K562 (cell line): ENCODE data around the gene EP300. TPM values are rescaled to one million over a fixed set of nuclear protein-coding genes. Genes with fewer than 3 reads are reported as not detected.
"Not testable (repeated sequence)": the region's sequence is repeated elsewhere in the genome, so short reads cannot be mapped to it uniquely, and the experiment has no call there.

ENCODE experiments used
- ATAC-seq: fragments of 200-7000 bp; cut with Tn5 transposase; 3 replicates; pipeline ENCODE4 v1.9.1; 2020; ENCODE audit warnings: moderate library complexity
- BruUV-seq: library from RNA; stranded (reverse); fragments of 400-500 nt; replicated peaks from 2 replicates; lab custom pipeline; 2021; lab: Mats Ljungman, UMichigan
- CTCF ChIA-PET: fragments of 300-600 bp; formaldehyde crosslinking; extraction: SDS; loops from one replicate; lab custom pipeline; 2021; ENCODE audit warnings: low intra/inter-chr PET ratio; lab: Yijun Ruan, JAX
- POLR2A ChIA-PET: fragments of 300-600, 350-650 bp; sonication (Branson Sonifier 250); formaldehyde crosslinking; extraction: SDS; loops from one replicate; lab custom pipeline; 2021; ENCODE audit warnings: antibody characterized with exemption, inconsistent platforms; lab: Yijun Ruan, JAX
- DNase-seq, 4 experiments: peaks; one replicate each; pipeline versions ENCODE4 v3.0.0 to v3.0.0-alpha.2; 2011 to 2018; ENCODE audit warnings: low spot score in 3 of 4, mixed read lengths in 3 of 4; ENCODE audit errors: extremely low read depth in 1 of 4
- FAIRE-seq: peaks from 2 replicates; lab custom pipeline; 2011; peaks lifted over from hg19 to GRCh38; lab: Jason Lieb, UNC
- H2AFZ ChIP-seq: 2 replicates; pipeline ENCODE4 v1.6.0; 2011; ENCODE audit warnings: low read depth, low read length, control low read depth, inconsistent platforms
- H3K27ac ChIP-seq: fragments of 200-600 bp; 3 replicates; pipeline ENCODE4 v1.8.0; 2011; ENCODE audit warnings: low read depth, mild to moderate bottlenecking, control low read depth, inconsistent platforms, low read length, moderate library complexity, mixed read lengths; ENCODE audit errors: extremely low read depth
- H3K27me3 ChIP-seq, 2 experiments: fragments of 300-600 bp in 1 of 2; 2 replicates in 1 of 2; 3 replicates in 1 of 2; pipeline versions ENCODE4 v1.6.0 to v1.8.0; 2011; ENCODE audit warnings: inconsistent platforms in 2 of 2, low read length in 2 of 2, mild to moderate bottlenecking in 1 of 2, mixed read lengths in 1 of 2, moderate library complexity in 1 of 2; ENCODE audit not compliant: control insufficient read depth in 2 of 2, insufficient read depth in 2 of 2
- H3K36me3 ChIP-seq: fragments of 300-600 bp; 3 replicates; pipeline ENCODE4 v1.8.0; 2011; ENCODE audit warnings: mild to moderate bottlenecking, low read length, inconsistent platforms; ENCODE audit not compliant: control insufficient read depth, insufficient read depth
- H3K4me1 ChIP-seq, 2 experiments: fragments of 200-600 bp in 1 of 2; replicated peaks in 1 of 2; 2 replicates in 1 of 2; 3 replicates in 1 of 2; pipeline versions ENCODE4 v1.5.1 to v1.8.0; 2011; ENCODE audit warnings: inconsistent platforms in 2 of 2, low read length in 2 of 2, mild to moderate bottlenecking in 1 of 2, mixed read lengths in 1 of 2, moderate library complexity in 1 of 2; ENCODE audit not compliant: control insufficient read depth in 2 of 2, insufficient read depth in 2 of 2
- H3K4me2 ChIP-seq: 2 replicates; pipeline ENCODE4 v1.6.1; 2011; ENCODE audit warnings: low read length, control low read depth, inconsistent platforms, mixed read lengths; ENCODE audit not compliant: insufficient read depth
- H3K4me3 ChIP-seq: fragments of 200-600 bp; sonication (generic), shearing (Covaris generic); 2 replicates; pipeline ENCODE4 v1.5.1; 2016; ENCODE audit warnings: control low read depth, inconsistent platforms
- H3K79me2 ChIP-seq: fragments of 200-600 bp; 3 replicates; pipeline ENCODE4 v1.8.0; 2011; ENCODE audit warnings: low read length, inconsistent platforms; ENCODE audit not compliant: control insufficient read depth, insufficient read depth
- H3K9ac ChIP-seq, 2 experiments: 2 replicates each; pipeline versions ENCODE4 v1.6.0 to v1.6.1; 2011; ENCODE audit warnings: low read depth in 2 of 2, low read length in 2 of 2, control low read depth in 1 of 2, inconsistent platforms in 1 of 2, mild to moderate bottlenecking in 1 of 2, mixed read lengths in 1 of 2; ENCODE audit not compliant: insufficient read depth in 1 of 2
- H3K9me1 ChIP-seq: one replicate; pipeline ENCODE4 v1.6.0; 2011; ENCODE audit warnings: inconsistent platforms, mild to moderate bottlenecking, low read length, moderate library complexity; ENCODE audit not compliant: control insufficient read depth, insufficient read depth
- H3K9me3 ChIP-seq: replicated peaks from 2 replicates; pipeline ENCODE4 v1.5.1; 2011; ENCODE audit warnings: low read depth, low read length, inconsistent platforms; ENCODE audit not compliant: control insufficient read depth, insufficient read depth
- H4K20me1 ChIP-seq: replicated peaks from 2 replicates; pipeline ENCODE4 v1.6.1; 2011; ENCODE audit warnings: low read length, inconsistent platforms, mixed read lengths; ENCODE audit not compliant: control insufficient read depth, insufficient read depth
- CEBPG ChIP-seq, 3 experiments: fragments of 200-800 bp in 1 of 3; sonication (Bioruptor generic) in 1 of 3; sonication (generic) in 1 of 3; formaldehyde crosslinking in 1 of 3; IDR thresholded peaks in 2 of 3; conservative IDR thresholded peaks in 1 of 3; 2 replicates each; pipeline versions ENCODE4 v1.6.1 to v1.8.0; 2016 to 2022; ENCODE audit warnings: missing compliant biosample characterization in 2 of 3, missing genetic modification characterization in 2 of 3, mild to moderate bottlenecking in 1 of 3, missing genetic modification reagents in 1 of 3
- WGBS: fragments of 100-300 bp; shearing (Covaris generic); methylation state at CpG from one replicate; pipeline ENCODE4 v1.1.6; 2016; ENCODE audit warnings: low coverage, mixed read lengths; ENCODE audit not compliant: insufficient coverage; ENCODE audit errors: missing lambda C conversion rate; 5-methylcytosine and 5-hydroxymethylcytosine counted together
- in situ Hi-C: fragments of 300-500 bp; cut with MboI; formaldehyde crosslinking; loops from 4 replicates; pipeline ENCODE4 v1.15.0; 2018; ENCODE audit warnings: inconsistent platforms, mixed read lengths
- intact Hi-C: fragments of 100-400 bp; cut with micrococcal nuclease; formaldehyde crosslinking; loops from 2 replicates; pipeline ENCODE4 v1.14.2; 2022
- polyA plus RNA-seq, 8 experiments: library from polyadenylated mRNA; depleted of rRNA in 4 of 8; stranded (reverse) in 5 of 8; unstranded in 3 of 8; fragments of >200 nt; fragmentation: Nextera tagmentation in 2 of 8; fragmentation: Illumina TruSeq in 1 of 8; extraction: Ambion mirVana in 2 of 8; extraction: Trizol in 1 of 8; gene quantifications; 2 replicates each; pipeline versions ENCODE4 v1.2.1 to v1.2.3, GENCODE V29; 2011 to 2014; ENCODE audit warnings: inconsistent platforms in 1 of 8, missing spikeins in 1 of 8
- total RNA-seq, 7 experiments: library from RNA; depleted of rRNA in 6 of 7; stranded (reverse); fragments of >200 nt in 6 of 7; fragmentation: Illumina TruSeq in 2 of 7; extraction: Trizol in 2 of 7; gene quantifications; 2 replicates each; pipeline versions ENCODE4 v1.2.1 to v1.2.3, GENCODE V29; 2011 to 2021; ENCODE audit warnings: low replicate concordance in 1 of 7

EP300 gene
- total and polyA plus RNA-seq, 9 of the 15 experiments (the other 6 are each of a cell fraction or from before 2014, with no cell fraction given): 2.2 to 28.6 (median 10.9) TPM

- TF ChIP-seq CEBPG (CRISPR knock-in tag; IDR thresholded peaks at IDR 0.05): no peak
- TF ChIP-seq CEBPG (tag; conservative IDR thresholded peaks at IDR 0.05 in 1 of 2, IDR thresholded peaks at IDR 0.05 in 1 of 2): no peak
These were observed 30.2 kb upstream of the EP300 start (continued) for GRCh38 chr22:41062146-41062545.

- H3K4me2 ChIP-seq, H3K4me1 ChIP-seq, intact Hi-C loops, H4K20me1 ChIP-seq, H3K9ac ChIP-seq, in situ Hi-C loops, CTCF ChIA-PET, H2AFZ ChIP-seq, H3K4me3 ChIP-seq, ATAC-seq, H3K9me3 ChIP-seq, H3K36me3 ChIP-seq, H3K27me3 ChIP-seq, BruUV-seq, H3K27ac ChIP-seq, H3K9me1 ChIP-seq, DNase-seq, H3K79me2 ChIP-seq, FAIRE-seq: not testable (repeated sequence)
- POLR2A ChIA-PET: interaction anchor here (0.6 to 0.8 kb wide), 3 partner anchors 11 to 423 kb away, joined by 3 to 4 read pairs (median 3); no protein-coding TSS in a partner anchor
- 80% methylated on average over 3 of the region's 15 CpGs for WGBS
These were observed 28.1 kb upstream of the EP300 start for GRCh38 chr22:41064326-41064725.

GRCh38 chr22:41066341-41066740 lies 26.1 kb upstream of the EP300 start:
- ATAC-seq, H3K79me2 ChIP-seq, intact Hi-C loops, H3K27me3 ChIP-seq, H2AFZ ChIP-seq, DNase-seq, POLR2A ChIA-PET, H3K9me3 ChIP-seq, BruUV-seq, H3K4me2 ChIP-seq, CTCF ChIA-PET, H3K27ac ChIP-seq, H3K4me3 ChIP-seq, H3K9me1 ChIP-seq, FAIRE-seq, H4K20me1 ChIP-seq, H3K36me3 ChIP-seq, H3K4me1 ChIP-seq, H3K9ac ChIP-seq, in situ Hi-C loops: not testable (repeated sequence)
- WGBS: 57% methylated on average over 6 of the region's 8 CpGs
